ENCODE data around the gene KIF5B.
A peak's percentile ranks its signal among the peaks of the same experiment; 100 is the strongest.
"Not testable (repeated sequence)": the region's sequence is repeated elsewhere in the genome, so short reads cannot be mapped to it uniquely, and the experiment has no call there.

Gene KIF5B

GRCh38 chr10:32056136-32057035, at the start of gene KIF5B:
Gene KIF5B, minus strand, starts transcription at chr10:32056425. Its CDS starts 452 bp downstream, at chr10:32055973.
- DNase-seq (ENCODE audit: low read depth) = no peak

- DNase-seq (ENCODE audit: low read depth) = no peak
Measured at GRCh38 chr10:32105782-32106382, 49.7 kb upstream of the KIF5B start.

- no peak for DNase-seq (ENCODE audit: low read depth)
Measured at GRCh38 chr10:32104622-32105509, 48.6 kb upstream of the KIF5B start.

GRCh38 chr10:32104181-32104580, 48.0 kb upstream of the KIF5B start:
- no peak for DNase-seq (ENCODE audit: low read depth)

GRCh38 chr10:32103721-32104120, 47.5 kb upstream of the KIF5B start:
- DNase-seq (ENCODE audit: low read depth) = no peak

GRCh38 chr10:32098566-32099259, 42.5 kb upstream of the KIF5B start:
- DNase-seq (ENCODE audit: low read depth) = not testable (repeated sequence)

- no peak for DNase-seq (ENCODE audit: low read depth)
Measured at GRCh38 chr10:32095116-32095733, 39.0 kb upstream of the KIF5B start.

GRCh38 chr10:32093650-32094049, 37.4 kb upstream of the KIF5B start:
- DNase-seq (ENCODE audit: low read depth) = no peak

- no peak for DNase-seq (ENCODE audit: low read depth)
Measured at GRCh38 chr10:32091046-32091445, 34.8 kb upstream of the KIF5B start.

- DNase-seq (ENCODE audit: low read depth) = no peak
Measured at GRCh38 chr10:32084185-32084851, 28.1 kb upstream of the KIF5B start.

GRCh38 chr10:32077896-32078485, 21.8 kb upstream of the KIF5B start:
- DNase-seq (ENCODE audit: low read depth) = peak; percentile 45

- DNase-seq (ENCODE audit: low read depth) = no peak
Measured at GRCh38 chr10:32073659-32074058, 17.4 kb upstream of the KIF5B start.

GRCh38 chr10:32073128-32073527, 16.9 kb upstream of the KIF5B start:
- no peak for DNase-seq (ENCODE audit: low read depth)

- DNase-seq (ENCODE audit: low read depth) = no peak
Measured at GRCh38 chr10:32072025-32072800, 16.0 kb upstream of the KIF5B start.

GRCh38 chr10:32070645-32071044, 14.4 kb upstream of the KIF5B start:
- no peak for DNase-seq (ENCODE audit: low read depth)

GRCh38 chr10:32068569-32068968, 12.3 kb upstream of the KIF5B start:
- DNase-seq (ENCODE audit: low read depth) = no peak

- DNase-seq (ENCODE audit: low read depth) = not testable (repeated sequence)
Measured at GRCh38 chr10:32067931-32068330, 11.7 kb upstream of the KIF5B start.

GRCh38 chr10:32065856-32066255, 9.6 kb upstream of the KIF5B start:
- no peak for DNase-seq (ENCODE audit: low read depth)

- DNase-seq (ENCODE audit: low read depth) = no peak
Measured at GRCh38 chr10:32061440-32061839, 5.2 kb upstream of the KIF5B start.

GRCh38 chr10:32060347-32060746, 4.1 kb upstream of the KIF5B start:
- DNase-seq (ENCODE audit: low read depth) = no peak

Data from HS-27A (cell line).